ENCODE measurements around the gene HNRNPA1L2.

GRCh38 chr13:52642131-52642530, at the start of gene HNRNPA1L2:
- TF ChIP-seq GATA2 (IDR thresholded peaks at IDR 0.05; ENCODE audit: low read depth, low read length) (no peak), GATA3 (IDR thresholded peaks at IDR 0.05; ENCODE audit: low read depth, low read length) (no peak)
